ENCODE results near the gene PKDCC.

DNA sequence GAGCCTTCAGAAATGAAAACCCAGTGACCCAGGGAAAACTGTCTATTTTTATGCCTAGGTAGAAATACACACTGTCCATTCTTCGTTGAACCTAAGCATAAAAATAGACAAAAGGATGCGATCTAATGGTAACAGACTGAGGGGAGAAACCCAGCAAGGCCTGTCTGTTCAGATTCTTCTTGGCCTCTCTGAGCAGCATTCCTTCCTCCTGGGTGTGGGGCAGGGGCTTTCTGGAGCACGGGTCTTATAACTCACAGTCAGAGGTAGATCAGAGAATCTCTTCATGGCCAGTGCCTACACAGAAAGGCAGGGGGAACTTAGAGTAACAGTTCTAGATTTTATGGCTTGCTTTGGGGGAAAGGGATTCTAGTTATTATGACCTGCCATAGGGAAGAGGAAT, 56.0 kb downstream of the PKDCC start:
- TF ChIP-seq, protein P1, sequence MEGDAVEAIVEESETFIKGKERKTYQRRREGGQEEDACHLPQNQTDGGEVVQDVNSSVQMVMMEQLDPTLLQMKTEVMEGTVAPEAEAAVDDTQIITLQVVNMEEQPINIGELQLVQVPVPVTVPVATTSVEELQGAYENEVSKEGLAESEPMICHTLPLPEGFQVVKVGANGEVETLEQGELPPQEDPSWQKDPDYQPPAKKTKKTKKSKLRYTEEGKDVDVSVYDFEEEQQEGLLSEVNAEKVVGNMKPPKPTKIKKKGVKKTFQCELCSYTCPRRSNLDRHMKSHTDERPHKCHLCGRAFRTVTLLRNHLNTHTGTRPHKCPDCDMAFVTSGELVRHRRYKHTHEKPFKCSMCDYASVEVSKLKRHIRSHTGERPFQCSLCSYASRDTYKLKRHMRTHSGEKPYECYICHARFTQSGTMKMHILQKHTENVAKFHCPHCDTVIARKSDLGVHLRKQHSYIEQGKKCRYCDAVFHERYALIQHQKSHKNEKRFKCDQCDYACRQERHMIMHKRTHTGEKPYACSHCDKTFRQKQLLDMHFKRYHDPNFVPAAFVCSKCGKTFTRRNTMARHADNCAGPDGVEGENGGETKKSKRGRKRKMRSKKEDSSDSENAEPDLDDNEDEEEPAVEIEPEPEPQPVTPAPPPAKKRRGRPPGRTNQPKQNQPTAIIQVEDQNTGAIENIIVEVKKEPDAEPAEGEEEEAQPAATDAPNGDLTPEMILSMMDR (IDR thresholded peaks at IDR 0.05) = no peak
- no peak for TF ChIP-seq EP300 (IDR thresholded peaks at IDR 0.05)

Data from ovary (tissue), 3 donors.